Mammary epithelial cell (primary cell): ENCODE measurements around the gene CNTNAP2.
"Not testable (repeated sequence)": the region's sequence is repeated elsewhere in the genome, so short reads cannot be mapped to it uniquely, and the experiment has no call there.

Experiments used
- EZH2 ChIP-seq: IDR thresholded peaks from 2 replicates; pipeline ENCODE4 v1.6.1; 2012; ENCODE audit warnings: low read length, inconsistent platforms, borderline replicate concordance
- TF ChIP-seq, protein P1 (sequence below), 2 donors: IDR thresholded peaks in 1 of 2; conservative IDR thresholded peaks in 1 of 2; 2 replicates each; pipeline ENCODE4 v1.5.1; 2011 to 2012; ENCODE audit warnings: inconsistent platforms in 2 of 2, low read length in 2 of 2, mild to moderate bottlenecking in 2 of 2, control low read depth in 1 of 2, low read depth in 1 of 2; ENCODE audit not compliant: insufficient read depth in 1 of 2; ENCODE audit errors: extremely low read depth in 1 of 2

DNA sequence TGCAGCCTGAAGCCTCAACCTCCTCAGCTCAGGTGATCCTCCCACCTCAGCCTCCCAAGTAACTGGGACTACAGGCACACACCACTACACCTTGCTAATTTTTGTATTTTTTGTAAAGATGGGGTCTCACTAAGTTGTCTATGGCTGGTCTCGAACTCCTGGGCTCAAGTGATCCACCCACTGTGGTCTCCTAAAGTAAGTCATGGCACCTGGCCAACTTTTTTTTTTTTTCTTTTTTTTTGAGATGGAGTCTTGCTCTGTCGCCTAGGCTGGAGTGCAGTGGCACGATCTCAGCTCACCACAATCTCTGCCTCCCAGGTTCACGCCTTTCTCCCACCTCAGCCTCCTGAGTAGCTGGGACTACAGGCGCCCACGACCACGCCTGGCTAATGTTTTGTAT, 2182.2 kb downstream of the CNTNAP2 start:
- TF ChIP-seq, protein P1, sequence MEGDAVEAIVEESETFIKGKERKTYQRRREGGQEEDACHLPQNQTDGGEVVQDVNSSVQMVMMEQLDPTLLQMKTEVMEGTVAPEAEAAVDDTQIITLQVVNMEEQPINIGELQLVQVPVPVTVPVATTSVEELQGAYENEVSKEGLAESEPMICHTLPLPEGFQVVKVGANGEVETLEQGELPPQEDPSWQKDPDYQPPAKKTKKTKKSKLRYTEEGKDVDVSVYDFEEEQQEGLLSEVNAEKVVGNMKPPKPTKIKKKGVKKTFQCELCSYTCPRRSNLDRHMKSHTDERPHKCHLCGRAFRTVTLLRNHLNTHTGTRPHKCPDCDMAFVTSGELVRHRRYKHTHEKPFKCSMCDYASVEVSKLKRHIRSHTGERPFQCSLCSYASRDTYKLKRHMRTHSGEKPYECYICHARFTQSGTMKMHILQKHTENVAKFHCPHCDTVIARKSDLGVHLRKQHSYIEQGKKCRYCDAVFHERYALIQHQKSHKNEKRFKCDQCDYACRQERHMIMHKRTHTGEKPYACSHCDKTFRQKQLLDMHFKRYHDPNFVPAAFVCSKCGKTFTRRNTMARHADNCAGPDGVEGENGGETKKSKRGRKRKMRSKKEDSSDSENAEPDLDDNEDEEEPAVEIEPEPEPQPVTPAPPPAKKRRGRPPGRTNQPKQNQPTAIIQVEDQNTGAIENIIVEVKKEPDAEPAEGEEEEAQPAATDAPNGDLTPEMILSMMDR (conservative IDR thresholded peaks at IDR 0.05 in 1 of 2, IDR thresholded peaks at IDR 0.05 in 1 of 2; ENCODE audit: extremely low read depth in 1 of 2, insufficient read depth in 1 of 2, low read depth in 1 of 2, low read length in 2 of 2) = not testable (repeated sequence)
- TF ChIP-seq EZH2 = not testable (repeated sequence)
